IPS-20b (cell line): Measurements from ENCODE around the gene RCN1.
"Not testable (repeated sequence)": the region's sequence is repeated elsewhere in the genome, so short reads cannot be mapped to it uniquely, and the experiment has no call there.

Experiments
- H3K27ac ChIP-seq: one replicate; pipeline ENCODE4 v1.5.1; 2013; ENCODE audit warnings: low read length
- H3K27me3 ChIP-seq: 2 replicates; pipeline ENCODE4 v1.6.1; 2013; ENCODE audit warnings: mild to moderate bottlenecking, low read length, inconsistent platforms; ENCODE audit not compliant: insufficient read depth
- H3K36me3 ChIP-seq: 2 replicates; pipeline ENCODE4 v1.6.1; 2013; ENCODE audit warnings: low read depth, mild to moderate bottlenecking, inconsistent platforms, low read length, moderate library complexity; ENCODE audit not compliant: insufficient read depth
- H3K4me1 ChIP-seq: 2 replicates; pipeline ENCODE4 v1.6.1; 2013; ENCODE audit warnings: mild to moderate bottlenecking, control low read depth, inconsistent platforms, low read length, moderate library complexity; ENCODE audit not compliant: insufficient read depth
- H3K4me3 ChIP-seq: 2 replicates; pipeline ENCODE4 v1.5.1; 2013; ENCODE audit warnings: mild to moderate bottlenecking, low read length, inconsistent platforms
- H3K9ac ChIP-seq: 2 replicates; pipeline ENCODE4 v1.6.1; 2013; ENCODE audit warnings: low read depth, mild to moderate bottlenecking, inconsistent platforms, low read length, moderate library complexity
- H3K9me3 ChIP-seq: 2 replicates; pipeline ENCODE4 v1.6.1; 2013; ENCODE audit warnings: mild to moderate bottlenecking, low read depth, low read length, inconsistent platforms; ENCODE audit not compliant: insufficient read depth

The RCN1 gene

DNA sequence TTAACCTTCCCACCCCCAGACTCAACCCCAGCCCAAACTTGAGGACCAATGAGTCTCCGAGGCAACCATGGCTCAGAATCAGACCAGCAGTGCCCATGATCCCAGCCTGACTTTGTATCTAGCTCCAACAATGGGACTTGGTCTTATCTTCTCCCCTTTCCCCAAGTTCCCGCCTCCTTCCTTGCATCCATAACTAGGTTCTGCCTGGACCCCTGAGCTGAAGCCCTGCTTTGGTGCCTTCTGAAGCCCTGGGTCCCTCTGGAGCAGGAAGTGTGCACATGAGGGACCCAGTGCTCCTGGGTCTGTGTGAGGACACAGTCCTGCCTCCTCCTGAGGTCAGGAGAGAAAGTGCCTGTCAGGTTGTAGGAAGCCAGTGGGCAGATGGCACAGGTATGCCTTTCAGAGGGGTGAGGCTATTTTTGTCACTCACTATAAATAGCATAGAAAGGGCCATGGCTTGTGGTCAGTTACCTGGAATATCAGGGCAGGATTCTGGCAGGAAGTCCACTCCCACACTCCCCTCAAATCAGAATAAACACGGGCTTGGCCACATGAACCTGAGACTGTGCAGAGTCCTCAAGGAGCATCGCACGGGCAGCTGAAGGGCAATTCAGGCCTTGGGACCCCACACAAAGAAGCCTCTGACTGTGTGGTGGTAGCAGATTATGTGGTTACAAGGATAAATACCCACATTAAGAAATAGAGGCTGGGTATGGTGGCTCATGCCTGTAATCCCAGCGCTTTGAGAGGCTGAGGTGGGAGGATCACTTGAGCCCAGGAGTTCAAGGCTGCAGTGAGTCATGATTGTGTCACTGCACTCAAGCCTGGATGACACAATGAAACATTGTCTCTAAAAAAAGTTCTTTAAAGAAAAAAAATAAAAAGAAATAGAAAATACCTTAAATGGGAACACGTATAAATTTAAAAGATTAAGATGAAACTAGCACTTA is 27.4 kb downstream of the RCN1 start:
- Histone ChIP-seq H3K27me3 (no peaks in the 10 kb centered on the region), H3K27ac (no peak overlapping the region), H3K36me3 (no peaks in the 10 kb centered on the region), H3K9ac (no peak overlapping the region), H3K4me1 (no peaks in the 10 kb centered on the region), H3K4me3 (no peak overlapping the region), H3K9me3 (no peaks in the 10 kb centered on the region)

- H3K27ac ChIP-seq, result not testable (repeated sequence)
These were observed 28.3 kb downstream of the RCN1 start for GRCh38 chr11:32119139-32119538.

DNA sequence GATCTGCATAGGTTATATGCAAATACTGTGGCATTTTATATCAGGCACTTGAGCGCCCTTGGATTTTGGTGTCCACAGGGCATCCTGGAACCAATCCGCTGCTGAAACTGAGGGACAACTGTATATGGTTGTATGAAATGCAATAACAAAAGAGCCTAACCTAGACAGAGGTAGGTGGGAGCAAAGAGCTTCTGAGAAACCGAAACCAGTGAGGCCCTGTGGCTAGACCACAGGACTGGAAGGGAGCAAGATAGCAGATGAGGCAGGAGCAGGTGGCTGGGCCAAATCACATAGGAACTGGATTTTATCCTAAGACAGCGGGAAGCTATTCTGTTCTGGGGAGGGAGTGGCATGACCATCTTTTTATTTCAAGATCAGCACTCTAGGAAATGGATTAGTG is 30.1 kb downstream of the RCN1 start:
- Histone ChIP-seq H3K36me3 (no peaks in the 10 kb centered on the region), H3K27me3 (no peaks in the 10 kb centered on the region), H3K27ac (no peak overlapping the region), H3K9ac (no peak overlapping the region), H3K4me1 (no peaks in the 10 kb centered on the region), H3K9me3 (no peaks in the 10 kb centered on the region), H3K4me3 (no peak overlapping the region)

More at GRCh38 chr11:32119139-32119538, 28.3 kb downstream of the RCN1 start:
- H3K4me1 ChIP-seq, H3K9me3 ChIP-seq, H3K4me3 ChIP-seq, H3K9ac ChIP-seq, H3K27me3 ChIP-seq, H3K36me3 ChIP-seq: not testable (repeated sequence)

- Histone ChIP-seq H3K4me1 (no peaks in the 10 kb centered on the region), H3K36me3 (no peaks in the 10 kb centered on the region), H3K27me3 (no peaks in the 10 kb centered on the region), H3K9ac (no peak overlapping the region), H3K4me3 (no peak overlapping the region), H3K9me3 (no peaks in the 10 kb centered on the region), H3K27ac (no peak overlapping the region)
These were observed 31.3 kb downstream of the RCN1 start for GRCh38 chr11:32122200-32122599.

DNA sequence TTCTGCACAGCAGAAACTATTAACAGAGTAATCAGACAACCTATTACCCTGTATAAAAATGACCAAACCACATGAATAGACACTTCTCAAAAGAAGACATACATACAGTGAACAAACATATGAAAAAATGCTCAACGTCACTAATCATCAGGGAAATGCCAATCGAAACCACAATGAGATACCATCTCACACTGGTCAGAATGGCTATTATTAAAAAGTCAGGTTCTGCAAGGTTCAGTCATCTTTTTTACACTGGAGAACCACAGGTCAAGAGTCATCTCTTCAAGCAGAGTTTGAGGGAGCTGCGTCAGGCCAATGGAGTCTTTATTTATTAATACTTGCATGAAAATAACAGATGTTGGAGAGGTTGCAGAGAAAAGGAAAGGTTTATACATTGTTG is 40.4 kb downstream of the RCN1 start:
- H3K36me3 ChIP-seq, result no peaks in the 10 kb centered on the region
- no peaks in the 10 kb centered on the region for H3K27me3 ChIP-seq
- no peak overlapping the region for H3K27ac ChIP-seq
- H3K4me3 ChIP-seq, result no peak overlapping the region
- H3K9ac ChIP-seq, result no peak overlapping the region
- no peaks in the 10 kb centered on the region for H3K9me3 ChIP-seq
- H3K4me1 ChIP-seq, result no peaks in the 10 kb centered on the region

GRCh38 chr11:32136657-32137056 is 45.8 kb downstream of the RCN1 start:
- Histone ChIP-seq H3K9me3 (no peaks in the 10 kb centered on the region), H3K4me3 (no peak overlapping the region), H3K27me3 (no peaks in the 10 kb centered on the region), H3K9ac (no peak overlapping the region), H3K27ac (no peak overlapping the region), H3K4me1 (no peaks in the 10 kb centered on the region), H3K36me3 (no peaks in the 10 kb centered on the region)

DNA sequence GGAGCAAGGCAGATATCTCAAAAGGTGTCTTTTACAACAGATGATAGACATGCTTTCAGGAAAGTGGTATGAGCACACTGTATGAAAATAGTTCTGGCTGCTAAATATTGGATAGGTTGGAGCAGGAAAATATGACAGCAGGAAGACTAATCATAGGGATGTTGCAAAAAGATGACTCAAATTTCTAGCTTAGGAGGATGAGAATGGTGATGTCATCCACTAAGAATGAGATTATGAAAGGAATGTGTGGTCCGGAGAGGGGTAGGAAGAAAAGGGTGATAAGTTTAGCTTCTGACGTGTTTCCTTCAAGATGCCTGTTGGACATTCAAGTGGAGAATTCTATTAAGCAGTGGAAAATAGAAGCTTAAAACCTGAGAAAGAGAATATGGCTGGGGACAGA is 46.4 kb downstream of the RCN1 start:
- H3K4me3 ChIP-seq, result no peak overlapping the region
- no peaks in the 10 kb centered on the region for H3K9me3 ChIP-seq
- no peak overlapping the region for H3K9ac ChIP-seq
- no peaks in the 10 kb centered on the region for H3K36me3 ChIP-seq
- no peak overlapping the region for H3K27ac ChIP-seq
- H3K4me1 ChIP-seq, result no peaks in the 10 kb centered on the region
- no peaks in the 10 kb centered on the region for H3K27me3 ChIP-seq

DNA sequence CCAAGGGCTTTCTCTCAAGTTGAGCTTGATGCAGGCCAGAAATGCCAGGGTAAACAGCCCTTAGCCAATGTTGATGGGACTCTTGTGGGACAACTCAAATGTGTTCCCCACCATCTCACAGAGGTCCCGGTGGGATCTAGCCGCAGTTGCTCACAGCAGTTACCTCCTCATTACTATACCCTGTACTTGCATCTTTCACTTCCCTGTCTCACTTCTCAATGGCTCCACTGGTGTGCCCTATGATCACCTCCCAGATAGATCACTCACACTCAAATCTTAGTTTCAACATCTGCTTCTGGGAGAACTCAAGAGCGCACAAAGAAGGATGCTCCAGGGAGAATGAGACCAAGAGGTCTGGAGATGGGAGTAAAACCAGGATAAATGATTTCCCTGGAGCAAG is 47.0 kb downstream of the RCN1 start:
- Histone ChIP-seq H3K9me3 (no peaks in the 10 kb centered on the region), H3K27ac (no peak overlapping the region), H3K4me1 (no peaks in the 10 kb centered on the region), H3K9ac (no peak overlapping the region), H3K36me3 (no peaks in the 10 kb centered on the region), H3K4me3 (no peak overlapping the region), H3K27me3 (no peaks in the 10 kb centered on the region)

GRCh38 chr11:32138902-32139301 is 48.0 kb downstream of the RCN1 start:
- H3K27ac ChIP-seq, result no peak overlapping the region
- H3K9me3 ChIP-seq, result no peaks in the 10 kb centered on the region
- H3K4me1 ChIP-seq, result no peaks in the 10 kb centered on the region
- H3K4me3 ChIP-seq, result no peak overlapping the region
- no peaks in the 10 kb centered on the region for H3K36me3 ChIP-seq
- H3K27me3 ChIP-seq, result no peaks in the 10 kb centered on the region
- no peak overlapping the region for H3K9ac ChIP-seq

DNA sequence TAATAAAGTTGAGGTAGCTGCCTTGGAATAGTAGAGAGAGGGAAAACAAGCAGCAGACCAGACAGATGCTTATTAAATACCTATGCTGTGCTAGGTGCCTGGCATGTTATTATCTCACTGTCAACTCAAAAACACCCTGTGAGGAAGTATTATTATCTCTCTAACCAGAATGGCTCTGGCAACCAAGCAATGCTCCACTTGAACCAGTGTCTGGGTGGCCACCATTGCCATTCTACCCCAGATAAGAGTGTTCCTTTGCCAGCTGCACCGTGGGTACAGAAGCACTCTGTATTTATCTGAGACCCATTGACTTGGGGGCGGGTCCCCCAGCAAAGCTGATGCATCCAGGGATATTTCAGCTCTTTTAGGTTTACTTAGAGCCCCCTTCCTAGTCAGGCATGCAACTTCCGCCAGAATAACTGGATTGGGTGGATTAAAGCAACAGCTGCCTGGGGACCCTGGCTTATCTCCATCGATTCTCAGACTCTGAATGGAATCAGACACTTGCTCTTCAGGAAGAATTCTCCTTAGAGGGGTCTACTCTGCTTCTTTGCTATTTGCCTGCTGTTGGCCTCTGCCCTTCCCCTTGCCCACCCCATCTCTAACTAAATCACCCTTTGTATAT is 49.1 kb downstream of the RCN1 start:
- H3K4me1 ChIP-seq, result no peaks in the 10 kb centered on the region
- H3K9me3 ChIP-seq, result no peaks in the 10 kb centered on the region
- H3K9ac ChIP-seq, result no peak overlapping the region
- H3K27ac ChIP-seq, result no peak overlapping the region
- no peaks in the 10 kb centered on the region for H3K27me3 ChIP-seq
- no peak overlapping the region for H3K4me3 ChIP-seq
- H3K36me3 ChIP-seq, result no peaks in the 10 kb centered on the region

DNA sequence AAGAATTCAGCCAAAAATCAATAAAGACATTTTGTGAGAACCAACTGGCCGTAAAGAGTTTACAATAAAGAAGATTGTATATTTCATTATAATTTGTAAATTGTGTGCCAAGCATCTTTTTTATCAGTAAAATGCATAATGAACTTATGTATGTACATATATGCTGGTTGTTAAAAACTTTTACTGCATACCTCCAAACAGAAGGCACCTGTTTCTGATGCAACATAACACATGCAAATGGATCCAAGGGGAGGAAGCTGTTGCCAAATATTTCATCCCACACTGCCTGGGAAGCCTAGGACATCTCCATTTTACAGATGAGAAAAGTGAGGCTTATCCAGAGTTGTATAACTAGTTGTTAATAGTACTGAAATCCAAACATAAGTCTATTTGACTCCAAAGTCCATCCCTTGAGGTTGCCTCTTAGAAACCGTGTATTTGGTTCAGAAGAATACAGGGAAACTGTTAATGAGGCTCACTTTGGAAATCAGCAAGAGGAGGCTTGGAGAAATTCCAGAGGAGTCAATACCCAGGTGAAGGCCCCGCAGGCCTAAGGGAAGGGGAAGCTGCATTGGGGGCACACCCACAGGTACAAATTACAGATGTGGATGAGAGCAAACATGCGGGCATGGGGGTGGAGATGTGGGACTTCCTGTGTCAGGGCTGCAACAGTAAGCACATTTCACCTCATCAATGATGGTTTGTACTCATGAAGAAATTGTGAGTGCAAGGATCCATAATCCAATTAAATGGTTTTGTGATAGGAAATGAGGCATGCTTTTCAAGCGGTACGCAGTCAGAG is 51.1 kb downstream of the RCN1 start:
- H3K9ac ChIP-seq, result no peak overlapping the region
- H3K27me3 ChIP-seq, result no peaks in the 10 kb centered on the region
- H3K27ac ChIP-seq, result no peak overlapping the region
- H3K4me1 ChIP-seq, result no peaks in the 10 kb centered on the region
- H3K4me3 ChIP-seq, result no peak overlapping the region
- H3K9me3 ChIP-seq, result no peaks in the 10 kb centered on the region
- H3K36me3 ChIP-seq, result no peaks in the 10 kb centered on the region
